ENCODE results near the gene GCH1. TPM values are rescaled to one million over a fixed set of nuclear protein-coding genes. Genes with fewer than 3 reads are reported as not detected.
"Not testable (repeated sequence)": the region's sequence is repeated elsewhere in the genome, so short reads cannot be mapped to it uniquely, and the experiment has no call there.

Gene GCH1
- total RNA-seq, 3 donors from 2014 or later = 12.8 to 27.1 (median 19.3) TPM

- DNase-seq (no peak), ATAC-seq (peak; percentile 42)
- no peaks in the 10 kb centered on the region for H3K36me3 ChIP-seq (ENCODE audit: low read depth)
- H3K9me3 ChIP-seq = no peaks in the 10 kb centered on the region
- H3K4me3 ChIP-seq = no peak overlapping the region
- H3K4me1 ChIP-seq (ENCODE audit: low read depth) = no peaks in the 10 kb centered on the region
- no peak for TF ChIP-seq CTCF (IDR thresholded peaks at IDR 0.05)
- intact Hi-C loops (cut with DNase I, micrococcal nuclease) = no loop called here
Measured at GRCh38 chr14:54803396-54803795, 99.2 kb downstream of the GCH1 start.

- DNase-seq; H3K36me3 ChIP-seq (ENCODE audit: low read depth); H3K4me3 ChIP-seq; H3K9me3 ChIP-seq; intact Hi-C loops (cut with DNase I, micrococcal nuclease); ATAC-seq; H3K4me1 ChIP-seq (ENCODE audit: low read depth): not testable (repeated sequence)
Measured at GRCh38 chr14:54801482-54801881, 101.1 kb downstream of the GCH1 start.

GRCh38 chr14:54798465-54799124 lies 104.0 kb downstream of the GCH1 start:
- Histone ChIP-seq H3K4me1 (ENCODE audit: low read depth) (no peaks in the 10 kb centered on the region), H3K9me3 (peaks cover 3% of the 10 kb centered on the region), H3K4me3 (no peak overlapping the region), H3K36me3 (ENCODE audit: low read depth) (no peaks in the 10 kb centered on the region)
- intact Hi-C loops (cut with DNase I, micrococcal nuclease) = no loop called here
- DNase-seq = no peak
- no peak for ATAC-seq
- TF ChIP-seq CTCF (IDR thresholded peaks at IDR 0.05) = no peak

GRCh38 chr14:54797986-54798385 lies 104.6 kb downstream of the GCH1 start:
- Histone ChIP-seq H3K4me1 (ENCODE audit: low read depth) (no peaks in the 10 kb centered on the region), H3K9me3 (peaks cover 3% of the 10 kb centered on the region), H3K4me3 (no peak overlapping the region), H3K36me3 (ENCODE audit: low read depth) (no peaks in the 10 kb centered on the region)
- ATAC-seq (no peak), DNase-seq (no peak)
- no peak for TF ChIP-seq CTCF (IDR thresholded peaks at IDR 0.05)
- intact Hi-C loops (cut with DNase I, micrococcal nuclease) = no loop called here

- intact Hi-C loops (cut with DNase I, micrococcal nuclease) = no loop called here
- H3K4me3 ChIP-seq = no peak overlapping the region
- no peaks in the 10 kb centered on the region for H3K36me3 ChIP-seq (ENCODE audit: low read depth)
- ATAC-seq (no peak), DNase-seq (no peak)
- TF ChIP-seq CTCF (IDR thresholded peaks at IDR 0.05) = no peak
- H3K9me3 ChIP-seq = peaks cover 3% of the 10 kb centered on the region
- H3K4me1 ChIP-seq (ENCODE audit: low read depth) = no peaks in the 10 kb centered on the region
Measured at GRCh38 chr14:54797556-54797955, 105.1 kb downstream of the GCH1 start.

- Histone ChIP-seq H3K4me3 (no peak overlapping the region), H3K4me1 (ENCODE audit: low read depth) (no peaks in the 10 kb centered on the region), H3K36me3 (ENCODE audit: low read depth) (no peaks in the 10 kb centered on the region), H3K9me3 (peaks cover 3% of the 10 kb centered on the region)
- TF ChIP-seq CTCF (IDR thresholded peaks at IDR 0.05) = no peak
- no peak for ATAC-seq
- no peak for DNase-seq
- intact Hi-C loops (cut with DNase I, micrococcal nuclease) = no loop called here
Measured at GRCh38 chr14:54796961-54797360, 105.7 kb downstream of the GCH1 start.
